ENCODE results near the gene TRMT1L.

GRCh38 chr1:185077374-185077773 is 79.4 kb downstream of the TRMT1L start:
- TF ChIP-seq, protein P1, sequence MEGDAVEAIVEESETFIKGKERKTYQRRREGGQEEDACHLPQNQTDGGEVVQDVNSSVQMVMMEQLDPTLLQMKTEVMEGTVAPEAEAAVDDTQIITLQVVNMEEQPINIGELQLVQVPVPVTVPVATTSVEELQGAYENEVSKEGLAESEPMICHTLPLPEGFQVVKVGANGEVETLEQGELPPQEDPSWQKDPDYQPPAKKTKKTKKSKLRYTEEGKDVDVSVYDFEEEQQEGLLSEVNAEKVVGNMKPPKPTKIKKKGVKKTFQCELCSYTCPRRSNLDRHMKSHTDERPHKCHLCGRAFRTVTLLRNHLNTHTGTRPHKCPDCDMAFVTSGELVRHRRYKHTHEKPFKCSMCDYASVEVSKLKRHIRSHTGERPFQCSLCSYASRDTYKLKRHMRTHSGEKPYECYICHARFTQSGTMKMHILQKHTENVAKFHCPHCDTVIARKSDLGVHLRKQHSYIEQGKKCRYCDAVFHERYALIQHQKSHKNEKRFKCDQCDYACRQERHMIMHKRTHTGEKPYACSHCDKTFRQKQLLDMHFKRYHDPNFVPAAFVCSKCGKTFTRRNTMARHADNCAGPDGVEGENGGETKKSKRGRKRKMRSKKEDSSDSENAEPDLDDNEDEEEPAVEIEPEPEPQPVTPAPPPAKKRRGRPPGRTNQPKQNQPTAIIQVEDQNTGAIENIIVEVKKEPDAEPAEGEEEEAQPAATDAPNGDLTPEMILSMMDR (IDR thresholded peaks at IDR 0.05), result no peak
- no peak for TF ChIP-seq POLR2AphosphoS5 (IDR thresholded peaks at IDR 0.05; ENCODE audit: low read depth, low read length)
- no peak for TF ChIP-seq SIN3A (IDR thresholded peaks at IDR 0.05; ENCODE audit: borderline replicate concordance, insufficient read depth, low read depth, low read length)
- no peak for TF ChIP-seq REST (IDR thresholded peaks at IDR 0.05; ENCODE audit: insufficient read depth in 1 of 2, low read depth in 2 of 2, low read length in 1 of 2)
